GM23338 (cell line): ENCODE measurements around the gene DAZAP1. TPM values are rescaled to one million over a fixed set of nuclear protein-coding genes. Genes with fewer than 3 reads are reported as not detected.

Experiments
- ATAC-seq: fragments of 200-7000 bp; cut with Tn5 transposase; 3 replicates; pipeline ENCODE4 v1.9.1; 2020
- DNase-seq: peaks from one replicate; pipeline ENCODE4 v3.0.0-alpha.2; 2015; ENCODE audit warnings: low spot score
- H2AFZ ChIP-seq: fragments of 200-600 bp; sonication (generic); 2 replicates; pipeline ENCODE4 v1.8.0; 2016; ENCODE audit warnings: antibody characterized with exemption, mild to moderate bottlenecking, moderate library complexity
- H3F3A ChIP-seq: fragments of 200-600 bp; sonication (generic); replicated peaks from 2 replicates; pipeline ENCODE4 v1.8.0; 2017; ENCODE audit warnings: antibody characterized with exemption, mixed run types, low read depth
- H3K27ac ChIP-seq: fragments of 200-600 bp; sonication (generic); 2 replicates; pipeline ENCODE4 v1.6.1; 2016; ENCODE audit warnings: low read depth
- H3K27me3 ChIP-seq: fragments of 200-600 bp; sonication (generic); 2 replicates; pipeline ENCODE4 v1.8.0; 2016; ENCODE audit warnings: mild to moderate bottlenecking, mixed run types, moderate library complexity; ENCODE audit not compliant: insufficient read depth
- H3K36me3 ChIP-seq: fragments of 200-600 bp; sonication (generic); 2 replicates; pipeline ENCODE4 v1.8.0; 2016; ENCODE audit warnings: mild to moderate bottlenecking; ENCODE audit not compliant: insufficient read depth
- H3K4me1 ChIP-seq: fragments of 200-600 bp; sonication (generic); 2 replicates; pipeline ENCODE4 v1.8.0; 2016; ENCODE audit warnings: mild to moderate bottlenecking, moderate library complexity; ENCODE audit not compliant: insufficient read depth
- H3K4me2 ChIP-seq: fragments of 200-600 bp; sonication (generic); 2 replicates; pipeline ENCODE4 v1.7.1; 2017; ENCODE audit warnings: mixed run types
- H3K4me3 ChIP-seq: fragments of 200-600 bp; sonication (generic); 2 replicates; pipeline ENCODE4 v1.6.1; 2016; ENCODE audit warnings: mixed run types
- H3K79me2 ChIP-seq: fragments of 200-600 bp; sonication (generic); replicated peaks from 2 replicates; pipeline ENCODE4 v1.8.0; 2017; ENCODE audit warnings: mild to moderate bottlenecking; ENCODE audit not compliant: insufficient read depth
- H3K9me2 ChIP-seq: fragments of 200-600 bp; sonication (generic); 2 replicates; pipeline ENCODE4 v1.8.0; 2017; ENCODE audit not compliant: insufficient read depth
- H4K20me1 ChIP-seq: fragments of 200-600 bp; sonication (generic); replicated peaks from 2 replicates; pipeline ENCODE4 v1.8.0; 2017; ENCODE audit warnings: mild to moderate bottlenecking; ENCODE audit not compliant: insufficient read depth
- H3K27ac Mint-ChIP-seq: 2 replicates; pipeline ENCODE4 v1.8.0; 2020; ENCODE audit warnings: inconsistent platforms, mild to moderate bottlenecking, moderate library complexity, mixed read lengths
- H3K27me3 Mint-ChIP-seq: 3 replicates; pipeline ENCODE4 v1.8.0; 2022; ENCODE audit warnings: low read depth, mild to moderate bottlenecking, moderate library complexity, mixed read lengths, inconsistent platforms; ENCODE audit not compliant: insufficient read depth, poor library complexity
- H3K36me3 Mint-ChIP-seq: 3 replicates; pipeline ENCODE4 v1.8.0; 2021; ENCODE audit warnings: low read depth, mild to moderate bottlenecking, inconsistent platforms, moderate library complexity, mixed read lengths
- H3K4me1 Mint-ChIP-seq: 3 replicates; pipeline ENCODE4 v1.8.0; 2020; ENCODE audit warnings: mild to moderate bottlenecking, inconsistent platforms, mixed read lengths
- H3K4me3 Mint-ChIP-seq: 3 replicates; pipeline ENCODE4 v1.8.0; 2021; ENCODE audit warnings: moderate library complexity, mild to moderate bottlenecking, inconsistent platforms, mixed read lengths
- H3K9me3 Mint-ChIP-seq: 3 replicates; pipeline ENCODE4 v1.8.0; 2020; ENCODE audit warnings: moderate library complexity, mild to moderate bottlenecking, inconsistent platforms, mixed read lengths
- CREB1 ChIP-seq: fragments of 250-450 bp; sonication (Bioruptor Pico); IDR thresholded peaks from 2 replicates; pipeline ENCODE4 v1.5.0; 2020; ENCODE audit warnings: low read depth, mild to moderate bottlenecking, moderate library complexity
- ETS1 ChIP-seq: IDR thresholded peaks from 2 replicates; pipeline ENCODE4 v1.6.1; 2016; ENCODE audit warnings: antibody characterized with exemption
- EZH2 ChIP-seq: fragments of 200-600 bp; sonication (generic); IDR thresholded peaks from one replicate; pipeline ENCODE4 v1.8.0; 2017; ENCODE audit warnings: antibody characterized with exemption, mild to moderate bottlenecking, low read depth; ENCODE audit not compliant: unreplicated experiment
- JUNB ChIP-seq: IDR thresholded peaks from one replicate; pipeline ENCODE4 v1.6.1; 2016; ENCODE audit warnings: antibody characterized with exemption; ENCODE audit not compliant: unreplicated experiment
- STAT1 ChIP-seq: IDR thresholded peaks from one replicate; pipeline ENCODE4 v1.6.1; 2016; ENCODE audit warnings: antibody characterized with exemption; ENCODE audit not compliant: unreplicated experiment
- ZNF462 ChIP-seq: fragments of 250-450 bp; sonication (Bioruptor Pico); IDR thresholded peaks from 2 replicates; pipeline ENCODE4 v1.5.0; 2020; ENCODE audit warnings: mild to moderate bottlenecking, moderate library complexity
- polyA plus RNA-seq: library from polyadenylated mRNA; unstranded; fragments of >200 nt; fragmentation: Nextera tagmentation; extraction: Ambion mirVana; gene quantifications from 2 replicates; pipeline ENCODE4 v1.2.1, GENCODE V29; 2016
- total RNA-seq: library from RNA; depleted of rRNA; stranded (reverse); fragments of >200 nt; shearing (Covaris generic); gene quantifications from 2 replicates; pipeline ENCODE4 v1.2.3, GENCODE V29; 2014
- TF ChIP-seq, protein P1 (sequence below): IDR thresholded peaks from one replicate; pipeline ENCODE4 v1.6.1; 2018; ENCODE audit warnings: antibody characterized with exemption; ENCODE audit not compliant: unreplicated experiment

The DAZAP1 gene
- total and polyA plus RNA-seq, 2 experiments from 2014 or later = 44.1 to 194 TPM

DNA sequence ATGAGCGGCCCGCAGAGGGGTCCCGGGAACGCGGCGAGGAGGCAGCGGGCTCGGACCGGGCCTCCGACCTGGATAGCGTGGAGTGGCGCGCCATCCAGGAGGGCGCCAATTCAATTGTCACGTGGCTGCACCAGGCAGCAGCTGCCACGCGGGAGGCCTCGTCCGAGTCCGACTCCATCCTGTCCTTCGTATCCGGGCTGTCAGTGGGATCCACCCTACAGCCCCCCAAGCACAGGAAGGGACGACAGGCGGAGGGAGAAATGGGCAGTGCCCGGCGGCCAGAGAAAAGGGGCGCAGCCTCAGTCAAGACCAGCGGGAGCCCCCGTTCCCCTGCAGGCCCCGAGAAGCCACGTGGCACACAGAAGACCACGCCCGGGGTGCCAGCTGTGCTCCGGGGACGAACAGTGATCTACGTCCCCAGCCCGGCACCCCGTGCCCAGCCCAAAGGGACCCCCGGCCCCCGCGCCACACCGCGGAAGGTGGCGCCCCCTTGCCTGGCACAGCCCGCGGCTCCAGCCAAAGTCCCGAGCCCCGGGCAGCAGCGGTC, 61.0 kb downstream of the DAZAP1 start:
- Histone ChIP-seq H3K4me3 (peak overlapping the region; percentile 51; the same call in 1 of the 2 replicates), H3K4me2 (peak overlapping the region; percentile 75), H3F3A (peaks cover 17% of the 10 kb centered on the region), H3K79me2 (no peaks in the 10 kb centered on the region), H3K4me1 (peaks cover 6% of the 10 kb centered on the region; the same call in 1 of the 2 replicates), H2AFZ (no peak overlapping the region), H3K27me3 (peaks cover 96% of the 10 kb centered on the region), H3K36me3 (no peaks in the 10 kb centered on the region), H3K27ac (no peak overlapping the region), H4K20me1 (peaks cover 11% of the 10 kb centered on the region; the same call in 1 of the 2 replicates), H3K9me2 (no peaks in the 10 kb centered on the region)
- ATAC-seq = no peak
- DNase-seq = no peak
- Mint-ChIP-seq H3K4me1 (peaks cover 6% of the 10 kb centered on the region; the same call in 2 of the 3 replicates), H3K36me3 (no peaks in the 10 kb centered on the region; the same call in 2 of the 3 replicates), H3K4me3 (peak overlapping the region; percentile 38; the same call in 1 of the 3 replicates), H3K9me3 (0 out of 3 replicates have a peak, but pooled peaks cover 3% of the 10 kb centered on the region), H3K27me3 (peaks cover 72% of the 10 kb centered on the region), H3K27ac (no peak overlapping the region)
- TF ChIP-seq EZH2 (no peak), JUNB (no peak), ZNF462 (CRISPR knock-in tag) (no peak), CREB1 (CRISPR knock-in tag) (no peak), ETS1 (no peak), STAT1 (no peak)
- TF ChIP-seq, protein P1, sequence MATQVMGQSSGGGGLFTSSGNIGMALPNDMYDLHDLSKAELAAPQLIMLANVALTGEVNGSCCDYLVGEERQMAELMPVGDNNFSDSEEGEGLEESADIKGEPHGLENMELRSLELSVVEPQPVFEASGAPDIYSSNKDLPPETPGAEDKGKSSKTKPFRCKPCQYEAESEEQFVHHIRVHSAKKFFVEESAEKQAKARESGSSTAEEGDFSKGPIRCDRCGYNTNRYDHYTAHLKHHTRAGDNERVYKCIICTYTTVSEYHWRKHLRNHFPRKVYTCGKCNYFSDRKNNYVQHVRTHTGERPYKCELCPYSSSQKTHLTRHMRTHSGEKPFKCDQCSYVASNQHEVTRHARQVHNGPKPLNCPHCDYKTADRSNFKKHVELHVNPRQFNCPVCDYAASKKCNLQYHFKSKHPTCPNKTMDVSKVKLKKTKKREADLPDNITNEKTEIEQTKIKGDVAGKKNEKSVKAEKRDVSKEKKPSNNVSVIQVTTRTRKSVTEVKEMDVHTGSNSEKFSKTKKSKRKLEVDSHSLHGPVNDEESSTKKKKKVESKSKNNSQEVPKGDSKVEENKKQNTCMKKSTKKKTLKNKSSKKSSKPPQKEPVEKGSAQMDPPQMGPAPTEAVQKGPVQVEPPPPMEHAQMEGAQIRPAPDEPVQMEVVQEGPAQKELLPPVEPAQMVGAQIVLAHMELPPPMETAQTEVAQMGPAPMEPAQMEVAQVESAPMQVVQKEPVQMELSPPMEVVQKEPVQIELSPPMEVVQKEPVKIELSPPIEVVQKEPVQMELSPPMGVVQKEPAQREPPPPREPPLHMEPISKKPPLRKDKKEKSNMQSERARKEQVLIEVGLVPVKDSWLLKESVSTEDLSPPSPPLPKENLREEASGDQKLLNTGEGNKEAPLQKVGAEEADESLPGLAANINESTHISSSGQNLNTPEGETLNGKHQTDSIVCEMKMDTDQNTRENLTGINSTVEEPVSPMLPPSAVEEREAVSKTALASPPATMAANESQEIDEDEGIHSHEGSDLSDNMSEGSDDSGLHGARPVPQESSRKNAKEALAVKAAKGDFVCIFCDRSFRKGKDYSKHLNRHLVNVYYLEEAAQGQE = no peak
